OCI-LY3 (cell line): ENCODE results near the gene MED17.

ENCODE experiments used
- EZH2phosphoT487 ChIP-seq: fragments of 200-600 bp; shearing (Covaris generic); IDR thresholded peaks from 2 replicates; pipeline ENCODE4 v1.6.1; 2018; ENCODE audit warnings: antibody characterized with exemption, mixed run types, low read depth
- TF ChIP-seq, protein P1 (sequence below): fragments of 200-600, 300-600 bp; sonication (generic); IDR thresholded peaks from 2 replicates; pipeline ENCODE4 v1.5.1; 2014; ENCODE audit warnings: antibody characterized with exemption, low read length, low read depth

DNA sequence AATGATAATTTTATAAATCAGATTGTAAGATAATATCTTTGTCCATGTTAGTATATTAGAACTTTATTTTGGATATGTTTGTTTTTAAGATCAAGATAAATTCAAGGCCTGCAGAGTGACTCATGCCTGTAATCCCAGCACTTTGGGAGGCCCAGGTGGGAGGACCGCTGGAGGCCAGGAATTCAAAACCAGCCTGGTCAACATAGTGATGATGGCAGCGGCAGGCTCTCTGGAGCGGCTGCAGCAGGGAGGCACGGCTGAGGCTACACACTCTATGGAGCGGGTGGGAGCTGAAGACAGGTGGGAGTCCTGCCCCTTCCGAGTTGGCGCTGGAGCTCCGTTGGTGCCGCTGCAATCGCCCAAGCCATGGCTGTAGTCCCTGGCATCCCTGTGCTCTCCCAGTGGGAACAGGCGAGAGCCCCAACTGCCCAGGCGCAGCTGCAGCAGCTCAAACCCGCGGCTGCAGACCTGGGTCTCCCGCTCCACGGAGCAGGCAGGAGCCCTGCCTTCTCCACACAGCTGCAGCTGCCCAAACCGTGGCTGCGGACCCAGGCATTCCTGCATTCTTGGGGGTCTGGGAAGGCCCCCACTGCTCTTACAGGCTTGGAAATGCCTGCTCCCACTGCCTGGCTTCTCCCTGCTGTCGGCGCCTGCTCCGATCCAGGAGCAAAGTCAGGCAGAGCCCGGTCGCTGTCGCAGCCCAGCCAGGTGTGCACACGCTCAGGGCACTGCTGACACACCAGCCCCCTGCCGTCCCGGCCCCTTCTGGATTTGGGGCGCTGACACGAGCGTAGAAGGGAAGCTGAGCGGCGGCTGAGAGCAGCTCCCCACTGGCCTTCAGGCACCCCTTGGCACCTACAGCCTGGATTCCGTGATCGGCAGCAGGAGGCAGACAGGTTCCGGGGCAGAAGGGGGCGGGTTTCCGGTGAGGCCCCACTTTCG, 25.9 kb upstream of the MED17 start:
- TF ChIP-seq, protein P1, sequence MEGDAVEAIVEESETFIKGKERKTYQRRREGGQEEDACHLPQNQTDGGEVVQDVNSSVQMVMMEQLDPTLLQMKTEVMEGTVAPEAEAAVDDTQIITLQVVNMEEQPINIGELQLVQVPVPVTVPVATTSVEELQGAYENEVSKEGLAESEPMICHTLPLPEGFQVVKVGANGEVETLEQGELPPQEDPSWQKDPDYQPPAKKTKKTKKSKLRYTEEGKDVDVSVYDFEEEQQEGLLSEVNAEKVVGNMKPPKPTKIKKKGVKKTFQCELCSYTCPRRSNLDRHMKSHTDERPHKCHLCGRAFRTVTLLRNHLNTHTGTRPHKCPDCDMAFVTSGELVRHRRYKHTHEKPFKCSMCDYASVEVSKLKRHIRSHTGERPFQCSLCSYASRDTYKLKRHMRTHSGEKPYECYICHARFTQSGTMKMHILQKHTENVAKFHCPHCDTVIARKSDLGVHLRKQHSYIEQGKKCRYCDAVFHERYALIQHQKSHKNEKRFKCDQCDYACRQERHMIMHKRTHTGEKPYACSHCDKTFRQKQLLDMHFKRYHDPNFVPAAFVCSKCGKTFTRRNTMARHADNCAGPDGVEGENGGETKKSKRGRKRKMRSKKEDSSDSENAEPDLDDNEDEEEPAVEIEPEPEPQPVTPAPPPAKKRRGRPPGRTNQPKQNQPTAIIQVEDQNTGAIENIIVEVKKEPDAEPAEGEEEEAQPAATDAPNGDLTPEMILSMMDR = no peak
- TF ChIP-seq EZH2phosphoT487 = no peak
